OCI-LY1 (cell line): ENCODE measurements around the gene HORMAD1.

Experiments used
- H2AFZ ChIP-seq: fragments of 200-600 bp; sonication (generic), shearing (Covaris generic); 2 replicates; pipeline ENCODE4 v1.6.0; 2014; ENCODE audit warnings: antibody characterized with exemption, mild to moderate bottlenecking, low read length
- H3F3A ChIP-seq: fragments of 200-600 bp; sonication (generic), shearing (Covaris generic); 2 replicates; pipeline ENCODE4 v1.6.0; 2014; ENCODE audit warnings: mild to moderate bottlenecking, antibody characterized with exemption, low read length, moderate library complexity; ENCODE audit not compliant: insufficient read depth
- H3K27ac ChIP-seq: fragments of 200-600 bp; sonication (generic); 2 replicates; pipeline ENCODE4 v1.5.1; 2014; ENCODE audit warnings: low read length, mixed run types, mild to moderate bottlenecking, low read depth; ENCODE audit not compliant: poor library complexity, severe bottlenecking
- H3K27me3 ChIP-seq: fragments of 200-600 bp; sonication (generic); 2 replicates; pipeline ENCODE4 v1.6.0; 2014; ENCODE audit warnings: antibody characterized with exemption, mild to moderate bottlenecking, low read length, moderate library complexity; ENCODE audit not compliant: insufficient read depth
- H3K36me3 ChIP-seq: fragments of 200-600 bp; sonication (generic); 2 replicates; pipeline ENCODE4 v1.6.1; 2014; ENCODE audit warnings: mild to moderate bottlenecking, antibody characterized with exemption, low read length, moderate library complexity, mixed read lengths; ENCODE audit not compliant: insufficient read depth
- H3K4me1 ChIP-seq: fragments of 200-600 bp; sonication (generic); 2 replicates; pipeline ENCODE4 v1.5.1; 2014; ENCODE audit warnings: mild to moderate bottlenecking, low read length, moderate library complexity; ENCODE audit not compliant: insufficient read depth, severe bottlenecking
- H3K4me2 ChIP-seq: fragments of 200-600 bp; sonication (generic), shearing (Covaris generic); 2 replicates; pipeline ENCODE4 v1.6.1; 2014; ENCODE audit warnings: low read length
- H3K4me3 ChIP-seq: fragments of 200-600 bp; sonication (generic); 2 replicates; pipeline ENCODE4 v1.5.1; 2014; ENCODE audit warnings: low read length, low read depth, mild to moderate bottlenecking, mixed read lengths; ENCODE audit not compliant: poor library complexity, severe bottlenecking
- H3K79me2 ChIP-seq: fragments of 200-600 bp; shearing (Covaris generic); 2 replicates; pipeline ENCODE4 v1.6.1; 2016; ENCODE audit warnings: mixed run types, low read length, mixed read lengths; ENCODE audit not compliant: insufficient read depth
- H3K9ac ChIP-seq: fragments of 200-600 bp; sonication (generic), shearing (Covaris generic); 2 replicates; pipeline ENCODE4 v1.6.1; 2014; ENCODE audit warnings: mild to moderate bottlenecking, low read length, mixed read lengths
- H3K9me2 ChIP-seq: fragments of 200-600 bp; sonication (generic), shearing (Covaris generic); 2 replicates; pipeline ENCODE4 v1.6.1; 2014; ENCODE audit warnings: low read depth, mild to moderate bottlenecking, low read length, mixed read lengths
- H3K9me3 ChIP-seq: fragments of 200-600 bp; shearing (Covaris generic); 2 replicates; pipeline ENCODE4 v1.6.1; 2014; ENCODE audit warnings: low read length, mixed read lengths
- H4K20me1 ChIP-seq: fragments of 200-600 bp; sonication (generic), shearing (Covaris generic); 2 replicates; pipeline ENCODE4 v1.6.0; 2016; ENCODE audit warnings: mild to moderate bottlenecking, low read length; ENCODE audit not compliant: insufficient read depth
- CTCF ChIP-seq: fragments of 200-600 bp; sonication (generic), shearing (Covaris generic); IDR thresholded peaks from 2 replicates; pipeline ENCODE4 v1.5.1; 2017; ENCODE audit warnings: mild to moderate bottlenecking, antibody characterized with exemption, low read length, moderate library complexity, mixed read lengths
- EZH2 ChIP-seq: fragments of 200-600 bp; sonication (generic), shearing (Covaris generic); IDR thresholded peaks from 2 replicates; pipeline ENCODE4 v1.8.0; 2017; ENCODE audit warnings: borderline replicate concordance, mixed run types, mild to moderate bottlenecking, antibody characterized with exemption, low read length, moderate library complexity, mixed read lengths

The HORMAD1 gene

GRCh38 chr1:150761801-150762200, 41.1 kb upstream of the HORMAD1 start:
- no peak overlapping the region for H3K9ac ChIP-seq
- peaks cover 24% of the 10 kb centered on the region for H3K4me1 ChIP-seq
- H2AFZ ChIP-seq = no peak overlapping the region
- no peaks in the 10 kb centered on the region for H3K9me2 ChIP-seq
- H3K79me2 ChIP-seq = peaks cover 20% of the 10 kb centered on the region
- H3K4me2 ChIP-seq = no peak overlapping the region
- no peak overlapping the region for H3K27ac ChIP-seq
- TF ChIP-seq EZH2 = no peak
- TF ChIP-seq CTCF = no peak
- peaks cover 48% of the 10 kb centered on the region for H3K36me3 ChIP-seq
- H3K9me3 ChIP-seq = no peaks in the 10 kb centered on the region
- H3K27me3 ChIP-seq = no peaks in the 10 kb centered on the region
- no peaks in the 10 kb centered on the region for H3F3A ChIP-seq
- no peaks in the 10 kb centered on the region for H4K20me1 ChIP-seq
- H3K4me3 ChIP-seq = no peak overlapping the region

GRCh38 chr1:150760013-150760412, 39.3 kb upstream of the HORMAD1 start:
- Histone ChIP-seq H3K27me3 (no peaks in the 10 kb centered on the region), H3K79me2 (peaks cover 16% of the 10 kb centered on the region), H2AFZ (no peak overlapping the region), H4K20me1 (no peaks in the 10 kb centered on the region), H3K4me2 (no peak overlapping the region), H3K9ac (no peak overlapping the region), H3K27ac (no peak overlapping the region), H3F3A (no peaks in the 10 kb centered on the region), H3K36me3 (peaks cover 60% of the 10 kb centered on the region), H3K9me2 (no peaks in the 10 kb centered on the region), H3K4me3 (no peak overlapping the region), H3K9me3 (no peaks in the 10 kb centered on the region), H3K4me1 (peaks cover 15% of the 10 kb centered on the region)
- TF ChIP-seq CTCF (peak; percentile 16; the same call in 1 of the 2 replicates), EZH2 (no peak)

GRCh38 chr1:150753416-150753815, 32.7 kb upstream of the HORMAD1 start:
- Histone ChIP-seq H2AFZ (no peak overlapping the region), H3K4me2 (no peak overlapping the region), H3K79me2 (no peaks in the 10 kb centered on the region), H3K9ac (no peak overlapping the region), H3K9me2 (no peaks in the 10 kb centered on the region), H3K36me3 (peaks cover 76% of the 10 kb centered on the region), H3K27me3 (no peaks in the 10 kb centered on the region), H3F3A (no peaks in the 10 kb centered on the region), H3K4me3 (no peak overlapping the region), H3K4me1 (no peaks in the 10 kb centered on the region), H3K9me3 (no peaks in the 10 kb centered on the region), H4K20me1 (no peaks in the 10 kb centered on the region), H3K27ac (no peak overlapping the region)
- TF ChIP-seq CTCF (no peak), EZH2 (no peak)
